Type B pancreatic cell (in vitro differentiated cells): ENCODE measurements around the gene VTA1. TPM values are rescaled to one million over a fixed set of nuclear protein-coding genes. Genes with fewer than 3 reads are reported as not detected.

Experiments used
- DNase-seq: peaks from one replicate; pipeline ENCODE4 v3.0.0; 2021; ENCODE audit warnings: mixed read lengths; ENCODE audit not compliant: unreplicated experiment; ENCODE audit errors: extremely low spot score
- H3K27ac Mint-ChIP-seq: 2 replicates; pipeline ENCODE4 v1.8.0; 2021; ENCODE audit warnings: mild to moderate bottlenecking, mixed read lengths
- H3K27me3 Mint-ChIP-seq: 2 replicates; pipeline ENCODE4 v1.8.0; 2021; ENCODE audit warnings: mixed read lengths
- H3K36me3 Mint-ChIP-seq: 2 replicates; pipeline ENCODE4 v1.8.0; 2021; ENCODE audit warnings: mixed read lengths
- H3K4me1 Mint-ChIP-seq: one replicate; pipeline ENCODE4 v1.8.0; 2021; ENCODE audit warnings: mixed read lengths; ENCODE audit not compliant: unreplicated experiment
- H3K4me3 Mint-ChIP-seq: 2 replicates; pipeline ENCODE4 v1.8.0; 2021; ENCODE audit warnings: mild to moderate bottlenecking, mixed read lengths
- H3K9me3 Mint-ChIP-seq: 2 replicates; pipeline ENCODE4 v1.8.0; 2021; ENCODE audit warnings: mixed read lengths
- total RNA-seq: library from RNA; stranded (reverse); gene quantifications from 2 replicates; pipeline ENCODE4 v1.2.1, GENCODE V29; 2021; ENCODE audit warnings: low replicate concordance
- TF ChIP-seq, protein P1 (sequence below): fragments of 200-600 bp; sonication (generic); conservative IDR thresholded peaks from 2 replicates; pipeline ENCODE4 v1.5.0; 2021; ENCODE audit warnings: antibody characterized with exemption, mild to moderate bottlenecking

VTA1 gene
- total RNA-seq, 1 donor from 2014 or later: 49.9 TPM

DNA sequence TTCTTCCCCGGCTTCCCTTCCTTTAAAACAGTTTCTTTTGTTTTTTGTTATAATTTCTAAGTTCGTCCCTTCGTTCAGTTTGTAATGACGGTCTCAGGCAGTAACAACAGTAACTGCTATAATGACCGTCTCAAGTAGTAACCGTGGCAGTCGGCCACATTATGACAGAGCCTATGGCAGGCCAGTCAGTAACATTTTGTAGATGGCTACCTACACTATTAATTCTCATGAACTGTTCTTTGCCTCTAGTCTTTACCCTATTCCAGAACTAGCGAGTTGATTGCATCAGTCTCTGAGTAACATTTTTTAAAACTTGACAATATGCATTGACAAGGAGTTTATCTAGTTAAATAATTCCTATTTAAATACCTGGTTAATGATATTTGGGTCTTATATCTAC, 111.7 kb downstream of the VTA1 start:
- H3K4me1 Mint-ChIP-seq: no peaks in the 10 kb centered on the region
- no peaks in the 10 kb centered on the region for H3K27me3 Mint-ChIP-seq
- no peaks in the 10 kb centered on the region for H3K36me3 Mint-ChIP-seq
- H3K4me3 Mint-ChIP-seq: no peak overlapping the region
- peaks cover 4% of the 10 kb centered on the region for H3K9me3 Mint-ChIP-seq
- no peak for DNase-seq
- no peak overlapping the region for H3K27ac Mint-ChIP-seq
- TF ChIP-seq, protein P1, sequence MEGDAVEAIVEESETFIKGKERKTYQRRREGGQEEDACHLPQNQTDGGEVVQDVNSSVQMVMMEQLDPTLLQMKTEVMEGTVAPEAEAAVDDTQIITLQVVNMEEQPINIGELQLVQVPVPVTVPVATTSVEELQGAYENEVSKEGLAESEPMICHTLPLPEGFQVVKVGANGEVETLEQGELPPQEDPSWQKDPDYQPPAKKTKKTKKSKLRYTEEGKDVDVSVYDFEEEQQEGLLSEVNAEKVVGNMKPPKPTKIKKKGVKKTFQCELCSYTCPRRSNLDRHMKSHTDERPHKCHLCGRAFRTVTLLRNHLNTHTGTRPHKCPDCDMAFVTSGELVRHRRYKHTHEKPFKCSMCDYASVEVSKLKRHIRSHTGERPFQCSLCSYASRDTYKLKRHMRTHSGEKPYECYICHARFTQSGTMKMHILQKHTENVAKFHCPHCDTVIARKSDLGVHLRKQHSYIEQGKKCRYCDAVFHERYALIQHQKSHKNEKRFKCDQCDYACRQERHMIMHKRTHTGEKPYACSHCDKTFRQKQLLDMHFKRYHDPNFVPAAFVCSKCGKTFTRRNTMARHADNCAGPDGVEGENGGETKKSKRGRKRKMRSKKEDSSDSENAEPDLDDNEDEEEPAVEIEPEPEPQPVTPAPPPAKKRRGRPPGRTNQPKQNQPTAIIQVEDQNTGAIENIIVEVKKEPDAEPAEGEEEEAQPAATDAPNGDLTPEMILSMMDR: no peak

DNA sequence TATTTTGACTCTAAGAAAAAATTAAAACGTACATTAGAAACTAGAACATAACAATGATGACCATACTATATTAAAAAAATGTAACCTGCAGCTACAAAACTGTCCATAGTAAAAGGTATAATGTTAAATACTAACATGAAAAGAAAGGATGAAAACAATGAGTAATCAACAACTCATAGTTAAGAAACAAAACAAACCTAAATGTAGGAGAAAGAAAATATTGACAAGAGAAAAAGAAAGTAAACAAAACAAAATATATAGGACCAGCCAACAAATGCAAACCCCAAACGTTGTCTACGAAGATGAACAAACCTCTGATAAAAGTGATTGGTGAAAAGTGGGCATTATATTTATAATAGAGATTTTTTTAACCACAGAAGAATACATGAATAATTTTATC, 113.7 kb downstream of the VTA1 start:
- no peak for DNase-seq
- H3K27me3 Mint-ChIP-seq: no peaks in the 10 kb centered on the region
- no peak overlapping the region for H3K27ac Mint-ChIP-seq
- no peak overlapping the region for H3K4me3 Mint-ChIP-seq
- no peaks in the 10 kb centered on the region for H3K4me1 Mint-ChIP-seq
- TF ChIP-seq, protein P1: no peak
- peaks cover 4% of the 10 kb centered on the region for H3K9me3 Mint-ChIP-seq
- no peaks in the 10 kb centered on the region for H3K36me3 Mint-ChIP-seq

DNA sequence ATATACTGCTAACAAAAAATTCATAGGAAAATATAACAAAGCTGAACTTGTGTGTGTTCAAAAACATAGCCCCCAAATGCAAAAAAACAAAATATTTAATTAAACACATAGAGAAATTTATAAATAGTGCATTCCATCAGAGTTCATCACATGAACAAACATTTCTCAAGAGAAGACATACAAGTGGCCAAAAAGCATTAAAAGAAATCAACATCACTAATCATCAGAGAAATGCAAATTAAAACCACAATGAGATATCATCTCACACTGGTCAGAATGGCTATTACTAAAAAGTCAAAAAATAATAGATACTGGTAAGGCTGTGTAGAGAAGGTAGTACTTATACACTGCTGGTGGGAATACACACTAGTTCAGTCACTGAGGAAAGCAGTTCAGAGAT, 115.2 kb downstream of the VTA1 start:
- no peak for DNase-seq
- Mint-ChIP-seq H3K27ac (no peak overlapping the region), H3K36me3 (no peaks in the 10 kb centered on the region), H3K4me3 (no peak overlapping the region), H3K27me3 (no peaks in the 10 kb centered on the region), H3K9me3 (peaks cover 4% of the 10 kb centered on the region), H3K4me1 (no peaks in the 10 kb centered on the region)
- TF ChIP-seq, protein P1: no peak

DNA sequence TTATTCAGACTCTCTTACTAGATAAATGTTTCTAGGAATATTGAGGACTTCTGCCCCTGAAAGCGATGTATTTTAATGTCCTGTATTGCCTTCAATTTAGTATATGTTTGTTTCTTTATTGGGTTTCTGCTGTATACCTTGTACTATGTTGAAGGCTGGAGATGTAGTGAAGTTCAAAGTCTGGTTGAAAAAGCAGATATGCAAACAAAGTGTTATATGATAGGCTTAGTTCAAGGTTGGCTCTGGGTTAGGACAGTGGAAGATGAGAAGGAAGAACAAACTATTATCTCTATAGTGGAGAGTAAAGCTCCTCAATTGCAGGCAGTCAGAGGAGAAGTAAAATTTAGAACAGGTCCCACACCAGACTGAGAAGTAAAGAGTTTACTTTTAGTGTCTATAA, 118.4 kb downstream of the VTA1 start:
- H3K4me1 Mint-ChIP-seq: no peaks in the 10 kb centered on the region
- H3K4me3 Mint-ChIP-seq: no peak overlapping the region
- TF ChIP-seq, protein P1: no peak

DNA sequence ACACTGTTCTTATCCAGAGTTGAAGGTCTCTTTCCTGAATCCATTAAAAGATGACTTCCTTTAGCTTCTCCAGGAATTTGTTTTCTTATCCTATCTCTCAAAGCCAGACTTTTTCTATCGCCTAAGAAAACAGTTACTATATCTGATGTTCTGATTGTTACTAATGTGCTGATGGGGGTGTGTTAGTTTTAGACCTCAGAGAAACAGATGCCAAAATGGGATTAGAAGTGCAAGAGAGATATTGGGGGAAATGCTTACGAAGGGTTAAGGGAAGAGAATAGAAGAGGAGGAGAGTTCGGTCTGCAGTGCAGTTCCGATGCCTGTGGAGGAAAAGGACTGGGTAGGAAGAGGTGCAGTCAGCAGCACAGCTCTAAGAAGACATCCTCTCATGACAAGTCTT, 119.0 kb downstream of the VTA1 start:
- no peak overlapping the region for H3K27ac Mint-ChIP-seq
- no peaks in the 10 kb centered on the region for H3K27me3 Mint-ChIP-seq
- TF ChIP-seq, protein P1: no peak
- H3K36me3 Mint-ChIP-seq: no peaks in the 10 kb centered on the region
- no peaks in the 10 kb centered on the region for H3K4me1 Mint-ChIP-seq
- H3K9me3 Mint-ChIP-seq: no peaks in the 10 kb centered on the region
- no peak for DNase-seq
- H3K4me3 Mint-ChIP-seq: no peak overlapping the region

More for the DNA sequence above, 118.4 kb downstream of the VTA1 start:
- H3K9me3 Mint-ChIP-seq: no peaks in the 10 kb centered on the region
- H3K27me3 Mint-ChIP-seq: no peaks in the 10 kb centered on the region
- H3K27ac Mint-ChIP-seq: no peak overlapping the region
- DNase-seq: no peak
- H3K36me3 Mint-ChIP-seq: no peaks in the 10 kb centered on the region

DNA sequence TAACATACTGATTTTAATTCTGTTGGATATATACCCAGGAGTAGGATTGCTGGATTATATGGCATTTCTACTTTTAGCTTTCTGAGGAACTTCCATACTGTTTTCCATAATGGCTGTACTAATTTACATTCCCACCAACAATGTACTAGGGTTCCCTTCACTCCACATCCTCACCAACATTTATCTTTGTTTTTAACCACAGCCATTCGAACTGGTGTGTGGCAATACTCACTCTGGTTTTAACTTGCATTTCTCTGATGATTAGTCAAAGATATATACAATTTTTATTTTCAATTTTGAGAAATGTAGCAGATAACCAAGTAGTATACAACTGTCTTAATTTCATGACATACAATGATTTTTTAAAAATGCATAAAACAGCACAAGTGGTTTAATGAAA, 124.4 kb downstream of the VTA1 start:
- Mint-ChIP-seq H3K9me3 (no peaks in the 10 kb centered on the region), H3K4me3 (no peak overlapping the region), H3K27ac (no peak overlapping the region), H3K36me3 (no peaks in the 10 kb centered on the region), H3K27me3 (no peaks in the 10 kb centered on the region), H3K4me1 (peaks cover 6% of the 10 kb centered on the region)
- no peak for DNase-seq
- TF ChIP-seq, protein P1: no peak
